Astrocyte of the spinal cord (primary cell): ENCODE results near the gene GAS5.
"Not testable (repeated sequence)": the region's sequence is repeated elsewhere in the genome, so short reads cannot be mapped to it uniquely, and the experiment has no call there.

ENCODE experiments used
- DNase-seq: peaks from one replicate; pipeline ENCODE4 v3.0.0; 2011; ENCODE audit warnings: low read depth, low spot score
- H3K4me3 ChIP-seq: 2 replicates; pipeline ENCODE4 v1.5.1; 2011; ENCODE audit warnings: low read depth, mild to moderate bottlenecking, low read length, moderate library complexity
- CTCF ChIP-seq: IDR thresholded peaks from 2 replicates; pipeline ENCODE4 v1.5.1; 2012; ENCODE audit warnings: low read depth, mild to moderate bottlenecking, low read length, inconsistent platforms
- in situ Hi-C: cut with HindIII; loops from 2 replicates; pipeline ENCODE4 v1.10.0; 2017; ENCODE audit warnings: low sequenced_read_pairs

The GAS5 gene

GRCh38 chr1:173861731-173862145 is 6.1 kb downstream of the GAS5 start:
- DNase-seq, result no peak
- no peak overlapping the region for H3K4me3 ChIP-seq
- TF ChIP-seq CTCF, result no peak
- in situ Hi-C loops, result no loop called here

- in situ Hi-C loops, result no loop called here
- TF ChIP-seq CTCF, result no peak
- H3K4me3 ChIP-seq, result no peak overlapping the region
- DNase-seq, result no peak
Measured at GRCh38 chr1:173860065-173860464, 7.7 kb downstream of the GAS5 start.

- DNase-seq, in situ Hi-C loops: not testable (repeated sequence)
Measured at GRCh38 chr1:173859547-173859946, 8.2 kb downstream of the GAS5 start.

GRCh38 chr1:173857363-173857917 is 10.3 kb downstream of the GAS5 start:
- DNase-seq, result no peak

More at GRCh38 chr1:173859547-173859946, 8.2 kb downstream of the GAS5 start:
- H3K4me3 ChIP-seq, result not testable (repeated sequence)

GRCh38 chr1:173856903-173857302 is 10.9 kb downstream of the GAS5 start:
- TF ChIP-seq CTCF, result no peak
- in situ Hi-C loops, result no loop called here
- DNase-seq, result no peak
- H3K4me3 ChIP-seq, result no peak overlapping the region

More at GRCh38 chr1:173857363-173857917, 10.3 kb downstream of the GAS5 start:
- no peak overlapping the region for H3K4me3 ChIP-seq
- TF ChIP-seq CTCF, result no peak
- in situ Hi-C loops, result no loop called here

- TF ChIP-seq CTCF, result no peak
- H3K4me3 ChIP-seq, result no peak overlapping the region
- in situ Hi-C loops, result no loop called here
- DNase-seq, result no peak
Measured at GRCh38 chr1:173856014-173856413, 11.8 kb downstream of the GAS5 start.

- TF ChIP-seq CTCF, result no peak
- no peak overlapping the region for H3K4me3 ChIP-seq
- peak; percentile 60 for DNase-seq
- in situ Hi-C loops, result no loop called here
Measured at GRCh38 chr1:173853074-173853473, 14.7 kb downstream of the GAS5 start.
